Liver (tissue), 3 donors: ENCODE data around the gene GOLGA6L7.

Source experiments
- CTCF ChIP-seq: fragments of 150-350 bp; IDR thresholded peaks from 2 replicates; pipeline ENCODE4 v1.5.1; 2017; ENCODE audit warnings: improper control_type of control experiment, low read depth, low read length; ENCODE audit not compliant: missing input control
- SP1 ChIP-seq: IDR thresholded peaks from 2 replicates; pipeline ENCODE4 v1.6.1; 2018; ENCODE audit warnings: antibody characterized with exemption, mild to moderate bottlenecking
- TAF1 ChIP-seq: conservative IDR thresholded peaks from 2 replicates; pipeline ENCODE4 v1.6.1; 2016; ENCODE audit warnings: antibody characterized with exemption, mild to moderate bottlenecking
- YY1 ChIP-seq: IDR thresholded peaks from 2 replicates; pipeline ENCODE4 v1.6.1; 2016; ENCODE audit warnings: antibody characterized with exemption, mild to moderate bottlenecking
- TF ChIP-seq, protein P1 (sequence below): IDR thresholded peaks from 2 replicates; pipeline ENCODE4 v1.6.1; 2016; ENCODE audit warnings: antibody characterized with exemption
- donor health status: healthy.
- donor health status: healthy.

DNA sequence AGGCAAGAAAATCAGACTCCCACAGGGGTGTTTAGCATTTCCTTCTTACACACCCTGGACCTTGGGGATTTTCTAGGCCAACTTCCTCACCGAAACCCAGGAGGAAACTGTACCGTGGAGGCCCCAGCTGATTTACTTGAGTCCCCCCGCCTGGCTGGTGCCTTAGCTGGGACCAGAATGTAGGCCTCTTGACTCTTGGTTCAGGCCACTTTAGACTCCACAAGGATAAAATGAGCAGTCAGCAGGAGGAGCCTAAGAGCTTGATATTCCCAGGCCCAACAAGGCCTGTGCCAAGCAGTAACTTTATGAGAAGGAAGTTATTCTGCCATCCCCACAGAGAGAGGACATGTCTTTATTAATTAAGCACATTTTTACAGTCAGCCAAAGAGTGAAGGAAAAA lies 32.7 kb upstream of the GOLGA6L7 start:
- no peak for TF ChIP-seq TAF1
- no peak for TF ChIP-seq CTCF
- TF ChIP-seq SP1, result no peak
- no peak for TF ChIP-seq YY1
- TF ChIP-seq, protein P1, sequence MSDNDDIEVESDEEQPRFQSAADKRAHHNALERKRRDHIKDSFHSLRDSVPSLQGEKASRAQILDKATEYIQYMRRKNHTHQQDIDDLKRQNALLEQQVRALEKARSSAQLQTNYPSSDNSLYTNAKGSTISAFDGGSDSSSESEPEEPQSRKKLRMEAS, result no peak
